SIG-M5 treated with dmso at 0.1 percent for 504 hours (cell line): Measurements from ENCODE around the gene ADH1C.
"Not testable (repeated sequence)": the region's sequence is repeated elsewhere in the genome, so short reads cannot be mapped to it uniquely, and the experiment has no call there.

Experiments
- DNase-seq: peaks from one replicate; lab custom pipeline; 2025; ENCODE audit not compliant: unreplicated experiment; lab: John Stamatoyannopoulos, UW

The ADH1C gene

GRCh38 chr4:99352602-99353537 lies at the start of gene ADH1C:
Gene ADH1C (minus strand): TSS chr4:99352746. CDS start chr4:99352675, 71 bp downstream.
- DNase-seq, result no peak

DNA sequence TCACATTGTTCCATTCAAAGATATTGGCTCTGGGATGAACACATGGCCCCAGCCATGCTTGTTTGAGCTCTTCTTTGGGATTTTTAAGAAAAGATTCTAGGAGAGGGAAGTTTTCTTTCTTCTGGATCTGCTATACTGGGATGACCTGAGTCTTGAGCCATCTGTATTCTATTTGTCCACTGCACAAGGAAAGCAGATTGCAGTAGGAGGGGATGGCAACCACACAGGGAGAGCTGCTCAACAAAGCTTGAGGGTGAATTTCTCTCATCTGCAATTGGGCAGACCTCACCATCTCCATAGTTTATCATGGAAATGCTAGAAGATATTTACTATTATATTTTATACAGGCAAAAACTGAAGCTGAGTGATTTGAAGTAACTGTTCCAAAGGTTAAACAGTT lies 48.3 kb upstream of the ADH1C start:
- no peak for DNase-seq

DNA sequence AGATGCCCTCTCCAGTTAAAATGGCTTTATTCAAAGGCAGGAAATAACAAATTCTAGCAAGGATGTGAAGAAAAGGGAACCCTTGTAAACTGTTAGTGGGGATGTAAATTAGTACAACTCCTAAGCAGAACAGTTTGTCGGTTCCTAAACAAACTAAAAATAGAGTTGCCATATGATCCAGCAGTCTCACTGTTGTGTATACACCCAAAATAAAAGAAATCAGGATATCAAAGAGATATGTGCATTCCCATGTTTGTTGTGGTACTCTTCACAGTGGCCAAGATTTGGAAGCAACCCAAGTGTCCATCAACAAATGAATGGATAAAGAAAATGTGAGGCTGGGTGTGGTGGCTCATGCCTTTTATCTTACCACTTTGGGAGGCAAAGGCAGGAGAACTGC lies 46.5 kb upstream of the ADH1C start:
- DNase-seq, result no peak

- no peak for DNase-seq
Observed at GRCh38 chr4:99395595-99396364, 43.2 kb upstream of the ADH1C start.

DNA sequence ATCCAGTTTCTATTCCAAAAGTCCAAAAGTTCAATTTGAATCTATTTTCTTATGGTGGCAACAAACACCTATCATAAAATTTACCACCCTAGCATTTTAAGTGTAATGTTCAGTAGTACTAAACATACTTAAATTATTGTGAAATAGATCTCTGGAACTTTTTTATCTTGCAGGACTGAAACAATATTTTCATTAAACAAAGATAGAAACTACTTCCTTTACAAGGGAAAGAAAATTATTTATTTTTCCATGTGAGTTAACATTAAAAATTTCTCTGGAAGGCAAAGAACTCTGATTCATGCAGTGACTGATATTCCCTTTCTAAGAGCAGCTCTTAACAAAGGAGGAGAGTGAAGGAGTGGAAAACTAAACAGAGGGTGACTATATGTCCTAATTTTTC lies 42.4 kb upstream of the ADH1C start:
- DNase-seq, result no peak

- no peak for DNase-seq
Observed at GRCh38 chr4:99390055-99390454, 37.5 kb upstream of the ADH1C start.

- DNase-seq, result no peak
Observed at GRCh38 chr4:99389606-99390005, 37.1 kb upstream of the ADH1C start.

DNA sequence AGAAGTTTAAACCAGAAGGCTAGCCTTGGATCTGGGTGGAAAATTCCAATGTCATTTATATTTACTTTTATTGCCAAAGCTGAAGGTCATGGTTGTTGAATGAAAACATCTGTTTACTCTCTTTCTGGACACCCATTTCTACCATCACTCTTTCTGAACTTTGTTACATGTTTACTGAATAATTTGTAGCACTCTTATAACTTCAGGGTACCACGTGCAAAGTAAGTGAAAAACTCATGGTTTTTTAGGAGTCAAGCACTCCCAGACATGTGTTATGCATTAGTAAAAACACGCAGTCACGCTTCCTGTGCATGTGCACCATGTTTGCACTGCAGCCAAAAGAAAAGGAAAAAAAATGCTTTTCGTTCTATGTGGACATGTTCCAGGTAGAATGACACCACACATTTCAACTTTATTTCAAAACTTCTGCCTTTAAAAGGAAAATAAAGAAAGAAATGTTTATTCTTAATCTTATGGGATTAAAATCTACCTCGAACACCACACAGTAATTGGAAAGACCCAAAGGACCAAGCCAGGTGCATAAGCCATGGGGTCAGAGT lies 31.4 kb upstream of the ADH1C start:
- no peak for DNase-seq

- DNase-seq, result no peak
Observed at GRCh38 chr4:99383399-99383798, 30.9 kb upstream of the ADH1C start.

DNA sequence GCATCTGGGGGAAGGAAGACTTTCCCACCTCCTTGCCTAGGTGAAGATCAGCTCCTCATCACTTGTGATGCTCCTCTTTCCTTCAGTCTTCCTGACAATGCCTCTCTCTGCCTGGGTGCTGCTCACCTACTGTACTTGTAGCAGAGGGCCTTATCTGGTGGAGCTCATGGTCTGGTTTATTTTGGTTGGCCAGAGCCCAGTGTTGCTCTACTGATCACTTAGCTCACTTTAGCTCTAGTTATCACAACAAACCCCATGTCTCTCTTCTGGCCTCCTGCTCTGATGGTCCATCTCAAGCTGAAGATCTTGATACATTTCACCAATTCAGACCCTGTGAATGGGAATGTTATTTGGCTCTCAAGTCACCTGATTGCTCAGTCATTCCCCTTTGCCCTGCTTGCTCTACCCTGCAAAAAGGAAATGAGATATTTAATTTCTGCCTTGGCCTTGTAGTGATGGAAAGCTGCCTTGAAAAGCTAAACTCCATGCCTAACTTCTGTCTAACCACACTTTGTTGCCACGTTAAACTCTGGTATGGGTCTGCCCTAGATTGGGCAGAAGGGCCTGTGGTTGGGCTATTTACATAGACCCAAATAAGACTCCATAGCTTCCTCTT lies 30.3 kb upstream of the ADH1C start:
- no peak for DNase-seq

DNA sequence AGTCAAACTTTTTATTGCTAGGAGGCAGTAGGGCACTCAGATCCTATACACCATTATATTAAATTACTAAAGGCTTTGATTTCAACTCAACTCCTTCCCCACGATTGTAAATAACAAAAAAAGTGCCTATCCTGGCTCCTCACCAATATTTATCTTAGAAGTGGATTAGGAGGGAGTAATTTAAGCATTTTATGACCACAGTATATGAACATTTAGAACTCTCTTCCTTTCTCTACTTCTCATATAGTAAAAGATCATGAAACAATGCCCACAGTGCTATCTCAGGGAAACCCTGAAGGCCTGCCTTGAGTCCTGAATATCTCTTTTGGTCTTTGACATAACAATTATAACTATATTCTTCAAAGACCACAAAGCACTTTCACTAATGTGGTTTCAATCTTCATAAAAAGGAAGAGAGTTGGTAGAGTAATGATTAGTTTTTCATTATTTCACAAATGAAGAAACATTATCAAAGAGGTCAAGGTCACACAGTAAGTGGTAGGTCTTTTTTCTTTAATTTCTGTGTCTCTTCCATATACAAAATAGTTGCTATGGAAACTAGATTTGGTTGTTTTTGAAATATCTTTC lies 29.1 kb upstream of the ADH1C start:
- DNase-seq, result no peak

DNA sequence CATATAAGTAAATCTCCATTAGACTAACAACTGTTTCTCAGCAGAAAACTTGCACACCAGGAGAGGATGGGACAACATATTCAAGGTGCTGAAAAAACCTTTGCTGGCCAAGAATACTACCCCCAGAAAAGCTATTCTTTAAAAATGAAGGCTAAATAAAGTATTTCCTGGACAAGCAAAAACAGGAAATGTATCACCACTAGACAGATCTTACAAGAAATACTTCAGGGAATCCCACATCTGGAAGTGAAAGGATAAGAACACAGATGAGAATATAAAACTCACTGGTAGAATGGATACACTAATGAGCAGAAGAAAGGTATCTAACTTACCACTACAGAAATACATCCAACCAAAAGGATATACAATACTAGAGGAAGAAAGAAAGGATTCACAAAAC lies 27.0 kb upstream of the ADH1C start:
- no peak for DNase-seq

DNA sequence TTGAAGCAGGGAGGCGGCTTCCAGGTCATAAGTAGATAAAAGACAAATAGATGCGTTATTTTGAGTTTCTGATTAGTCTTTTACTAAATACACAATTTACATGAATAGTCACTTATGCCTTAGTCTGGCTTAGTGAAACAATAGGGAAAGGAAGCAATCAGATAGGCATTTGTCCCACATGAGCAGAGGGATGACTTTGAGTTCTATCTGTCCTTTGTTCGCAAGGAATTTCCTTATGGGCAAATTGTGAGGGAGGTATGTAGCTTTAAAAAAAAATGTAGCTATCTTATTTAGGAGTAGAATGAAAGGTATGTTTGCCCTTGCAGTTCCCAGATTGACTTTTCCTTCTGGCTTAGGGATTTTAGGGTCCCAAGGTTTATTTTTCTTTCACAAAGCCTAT lies 26.3 kb upstream of the ADH1C start:
- DNase-seq, result no peak

- not testable (repeated sequence) for DNase-seq
Observed at GRCh38 chr4:99377341-99377740, 24.8 kb upstream of the ADH1C start.

- DNase-seq, result not testable (repeated sequence)
Observed at GRCh38 chr4:99372464-99372863, 19.9 kb upstream of the ADH1C start.

DNA sequence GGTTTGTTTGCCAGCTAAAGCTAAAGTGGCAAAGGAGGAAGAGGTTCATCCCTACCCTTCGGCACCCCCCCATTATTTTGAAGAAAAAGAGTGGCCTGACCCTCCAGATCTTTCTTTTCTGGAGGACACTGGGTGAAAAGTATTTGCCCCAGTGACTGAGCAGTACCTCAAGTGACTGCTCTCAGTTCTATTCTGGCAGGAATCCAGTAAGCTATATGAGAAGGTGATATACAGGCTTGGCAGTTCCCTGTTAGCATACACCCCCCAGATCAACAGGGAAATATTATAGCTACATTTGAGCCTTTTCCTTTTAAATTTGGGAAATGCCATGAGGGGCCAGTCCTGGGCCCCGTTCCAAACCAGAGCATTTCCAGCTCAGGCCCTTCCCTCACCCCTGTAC lies 15.3 kb upstream of the ADH1C start:
- not testable (repeated sequence) for DNase-seq

GRCh38 chr4:99366491-99366890 lies 13.9 kb upstream of the ADH1C start:
- DNase-seq, result no peak

- no peak for DNase-seq
Observed at GRCh38 chr4:99362768-99363167, 10.2 kb upstream of the ADH1C start.

GRCh38 chr4:99361899-99362275 lies 9.3 kb upstream of the ADH1C start:
- DNase-seq, result no peak

GRCh38 chr4:99361268-99361898 lies 8.8 kb upstream of the ADH1C start:
- DNase-seq, result no peak
